ENCODE measurements around the gene TUT4. TPM values are rescaled to one million over a fixed set of nuclear protein-coding genes. Genes with fewer than 3 reads are reported as not detected.

The TUT4 gene
- total and polyA plus RNA-seq, 4 donors = 16.4 to 142 (median 28.5) TPM

DNA sequence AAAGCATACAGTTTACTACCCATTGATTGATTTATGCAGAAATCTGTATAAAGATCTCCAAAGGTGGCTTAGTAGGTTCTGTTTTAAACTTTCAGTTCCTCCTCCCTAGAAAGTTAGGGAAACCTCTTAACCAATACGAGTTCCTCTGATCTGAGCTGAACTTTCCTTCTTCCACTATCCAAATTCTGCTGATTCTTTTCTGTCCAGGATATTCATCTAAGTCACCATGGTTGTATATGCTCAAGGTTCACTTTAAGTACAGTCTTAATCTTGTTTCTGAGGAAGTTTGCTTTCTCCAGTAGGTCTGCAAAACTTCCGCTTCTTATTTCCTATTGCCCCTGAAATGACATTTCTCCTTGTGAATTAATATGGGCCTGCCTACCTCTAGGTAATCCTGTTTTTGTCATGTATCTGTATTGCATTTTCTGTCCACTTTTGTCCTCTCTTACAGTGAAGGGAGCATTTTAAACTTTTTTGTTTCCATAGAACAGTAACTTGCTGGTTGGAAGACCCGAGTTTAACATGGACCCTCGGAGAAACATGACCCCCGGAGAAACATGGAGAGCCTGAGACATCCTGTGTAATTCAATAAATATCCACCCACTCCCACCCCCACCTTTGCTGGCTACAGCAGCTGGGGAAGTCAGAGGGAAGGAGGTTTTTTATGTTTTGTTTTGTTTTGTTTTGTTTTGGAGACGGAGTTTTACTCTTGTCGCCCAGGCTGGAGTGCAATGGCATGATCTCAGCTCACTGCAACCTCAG is 16.7 kb upstream of the TUT4 start:
- ATAC-seq (ENCODE audit: insufficient read depth, low FRiP score) = peak; percentile 41
- WGBS, 2 donors = 34 to 43% methylated on average over 7 of the region's 7 CpGs
- H3K36me3 ChIP-seq (ENCODE audit: control insufficient read depth in 4 of 4, insufficient read depth in 4 of 4, low read length in 4 of 4) = no peaks in the 10 kb centered on the region
- no peak overlapping the region for H3K27ac ChIP-seq (ENCODE audit: low read depth in 1 of 2, low read length in 1 of 2)
- H3K9ac ChIP-seq (ENCODE audit: insufficient read depth in 1 of 2, low read length in 2 of 2) = no peak overlapping the region
- H3K9me3 ChIP-seq (ENCODE audit: control insufficient read depth in 4 of 4, insufficient read depth in 3 of 4, low read length in 3 of 4) = no peaks in the 10 kb centered on the region
- peak in 2 of 3 donors; percentile 31 to 38 for DNase-seq
- no peaks in the 10 kb centered on the region for H3K27me3 ChIP-seq (ENCODE audit: control insufficient read depth in 3 of 3, insufficient read depth in 3 of 3, low read length in 2 of 3)
- no peak for TF ChIP-seq CTCF (IDR thresholded peaks at IDR 0.05; ENCODE audit: control extremely low read depth, extremely low read depth)
- no peak overlapping the region for H3K4me3 ChIP-seq
- H3K4me1 ChIP-seq (ENCODE audit: control insufficient read depth in 5 of 5, insufficient read depth in 5 of 5, low read length in 5 of 5) = peaks cover 0 to 17% (median 3%) of the 10 kb centered on the region in 5 donors

DNA sequence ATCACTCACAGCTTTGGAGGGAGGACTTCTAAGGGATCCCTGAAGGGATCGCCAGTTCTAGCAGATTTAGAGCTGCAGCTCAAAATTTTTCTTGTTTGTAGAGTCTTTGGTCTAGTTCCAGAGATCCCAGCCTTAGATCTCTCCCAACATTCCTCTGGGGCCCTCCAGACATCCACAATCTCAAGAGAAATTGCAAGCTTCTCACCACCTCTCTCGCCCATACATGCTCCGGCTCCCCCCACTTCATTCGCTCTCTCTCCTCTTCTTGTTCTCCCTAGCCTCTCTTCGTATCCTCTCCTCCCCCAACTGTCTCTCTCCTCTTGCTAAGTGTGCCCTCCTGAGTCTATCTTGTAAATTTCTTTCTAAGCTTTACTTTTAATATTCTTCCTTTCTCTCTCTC is 15.1 kb upstream of the TUT4 start:
- ATAC-seq (ENCODE audit: insufficient read depth, low FRiP score) (no peak), DNase-seq (peak; percentile 29 to 65 (median 48))
- Histone ChIP-seq H3K4me3 (no peak overlapping the region), H3K27ac (ENCODE audit: low read depth in 1 of 2, low read length in 1 of 2) (no peak overlapping the region), H3K36me3 (ENCODE audit: control insufficient read depth in 4 of 4, insufficient read depth in 4 of 4, low read length in 4 of 4) (no peaks in the 10 kb centered on the region), H3K9ac (ENCODE audit: insufficient read depth in 1 of 2, low read length in 2 of 2) (peak overlapping the region; percentile 28 to 36), H3K9me3 (ENCODE audit: control insufficient read depth in 4 of 4, insufficient read depth in 3 of 4, low read length in 3 of 4) (no peaks in the 10 kb centered on the region), H3K27me3 (ENCODE audit: control insufficient read depth in 3 of 3, insufficient read depth in 3 of 3, low read length in 2 of 3) (no peaks in the 10 kb centered on the region), H3K4me1 (ENCODE audit: control insufficient read depth in 5 of 5, insufficient read depth in 5 of 5, low read length in 5 of 5) (peaks cover 0 to 17% (median 3%) of the 10 kb centered on the region in 5 donors)
- WGBS, 2 donors = 56 to 80% methylated on average over 5 of the region's 5 CpGs
- no peak for TF ChIP-seq CTCF (IDR thresholded peaks at IDR 0.05; ENCODE audit: control extremely low read depth, extremely low read depth)

DNA sequence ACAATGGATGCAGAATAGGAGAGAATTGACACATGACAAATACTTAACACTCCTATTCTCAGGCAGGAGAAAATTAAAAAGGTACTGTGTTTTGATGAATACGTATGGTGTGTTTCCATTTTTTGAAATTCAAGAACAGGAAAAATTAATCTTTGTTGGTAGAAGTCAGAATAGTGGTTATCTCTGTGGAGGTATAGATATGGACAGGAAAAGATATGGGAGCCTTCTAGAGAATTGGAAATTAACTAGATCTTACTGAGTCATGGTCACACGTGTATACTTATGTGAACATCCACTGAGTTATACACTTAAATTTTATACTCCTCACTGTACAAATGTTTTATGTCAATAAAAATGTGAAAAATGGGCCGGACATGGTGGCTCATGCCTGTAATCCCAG is 9.9 kb upstream of the TUT4 start:
- WGBS, 2 donors = 87 to 90% methylated on average over 3 of the region's 3 CpGs
- no peaks in the 10 kb centered on the region for H3K27me3 ChIP-seq (ENCODE audit: control insufficient read depth in 3 of 3, insufficient read depth in 3 of 3, low read length in 2 of 3)
- no peak overlapping the region for H3K27ac ChIP-seq (ENCODE audit: low read depth in 1 of 2, low read length in 1 of 2)
- H3K36me3 ChIP-seq (ENCODE audit: control insufficient read depth in 4 of 4, insufficient read depth in 4 of 4, low read length in 4 of 4) = no peaks in the 10 kb centered on the region
- DNase-seq (no peak), ATAC-seq (ENCODE audit: insufficient read depth, low FRiP score) (no peak)
- no peak overlapping the region for H3K4me3 ChIP-seq
- no peak for TF ChIP-seq CTCF (IDR thresholded peaks at IDR 0.05; ENCODE audit: control extremely low read depth, extremely low read depth)
- no peak overlapping the region for H3K9ac ChIP-seq (ENCODE audit: insufficient read depth in 1 of 2, low read length in 2 of 2)
- H3K4me1 ChIP-seq (ENCODE audit: control insufficient read depth in 5 of 5, insufficient read depth in 5 of 5, low read length in 5 of 5) = peaks cover 0 to 5% (median 0%) of the 10 kb centered on the region in 5 donors
- no peaks in the 10 kb centered on the region for H3K9me3 ChIP-seq (ENCODE audit: control insufficient read depth in 4 of 4, insufficient read depth in 3 of 4, low read length in 3 of 4)

Measured in lung (tissue), 12 donors.